SH-SY5Y (cell line): ENCODE measurements around the gene MED14.

Source experiments
- GATA2 ChIP-seq: IDR thresholded peaks from 2 replicates; pipeline ENCODE4 v1.6.1; 2011; ENCODE audit warnings: mild to moderate bottlenecking, low read depth, low read length
- GATA3 ChIP-seq: IDR thresholded peaks from 2 replicates; pipeline ENCODE4 v1.6.1; 2011; ENCODE audit warnings: low read depth, mild to moderate bottlenecking, low read length, moderate library complexity

DNA sequence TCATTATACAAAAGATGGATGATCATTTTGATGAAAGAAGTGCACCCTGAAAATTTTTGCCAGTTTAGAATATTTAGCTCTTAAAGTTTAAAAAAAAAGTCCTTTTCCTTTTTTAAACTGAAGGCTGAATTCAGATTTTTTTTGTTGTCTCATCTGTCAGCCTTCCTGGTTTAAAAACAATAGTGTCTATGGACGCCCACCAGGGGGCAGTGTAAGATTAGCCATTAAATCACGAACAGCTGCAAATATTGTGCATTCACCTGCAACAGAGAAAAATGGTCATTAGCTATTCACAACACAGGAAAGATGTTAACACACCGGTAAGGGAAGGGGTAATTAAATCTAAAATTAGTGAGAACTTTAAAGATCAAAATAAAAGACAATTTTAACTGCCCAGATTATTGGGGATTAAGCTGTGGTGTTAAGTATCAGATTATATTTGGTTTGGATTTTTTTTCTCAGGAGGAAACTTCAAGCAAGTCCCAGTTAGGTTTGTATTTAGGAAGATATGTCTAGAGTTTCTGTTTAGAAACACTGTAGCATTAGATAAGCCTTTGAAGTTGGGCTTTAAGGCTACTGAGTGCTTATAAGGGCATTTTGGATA lies 83.6 kb downstream of the MED14 start:
- no peak for TF ChIP-seq GATA2
- no peak for TF ChIP-seq GATA3
